HepG2 (cell line): Measurements from ENCODE around the gene RHEBL1. TPM values are rescaled to one million over a fixed set of nuclear protein-coding genes. Genes with fewer than 3 reads are reported as not detected.

Experiments used
- AKAP8 ChIP-seq: sonication (generic); formaldehyde crosslinking; IDR thresholded peaks from 2 replicates; pipeline ENCODE4 v1.5.1; 2020; ENCODE audit warnings: mild to moderate bottlenecking, missing genetic modification reagents
- ARID2 ChIP-seq: sonication (generic); formaldehyde crosslinking; IDR thresholded peaks from 2 replicates; pipeline ENCODE4 v1.8.1; 2022; ENCODE audit warnings: mild to moderate bottlenecking, missing genetic modification reagents, borderline replicate concordance
- ARID5B ChIP-seq: IDR thresholded peaks from 2 replicates; pipeline ENCODE4 v1.4.0; 2020; ENCODE audit warnings: mild to moderate bottlenecking, missing genetic modification reagents
- ATF7-NPFF ChIP-seq: sonication (generic); formaldehyde crosslinking; IDR thresholded peaks from 2 replicates; pipeline ENCODE4 v1.8.1; 2023; ENCODE audit warnings: mild to moderate bottlenecking, low read depth, missing genetic modification reagents, moderate library complexity
- DMTF1 ChIP-seq: sonication (generic); formaldehyde crosslinking; IDR thresholded peaks from 2 replicates; pipeline ENCODE4 v1.4.0; 2020; ENCODE audit warnings: mild to moderate bottlenecking, missing genetic modification reagents
- FOXK1 ChIP-seq: sonication (generic); formaldehyde crosslinking; IDR thresholded peaks from 2 replicates; pipeline ENCODE4 v1.4.0; 2020; ENCODE audit warnings: low read depth, missing genetic modification reagents, borderline replicate concordance
- GMEB1 ChIP-seq: sonication (generic); formaldehyde crosslinking; IDR thresholded peaks from 2 replicates; pipeline ENCODE4 v1.5.1; 2020; ENCODE audit warnings: missing genetic modification reagents, mild to moderate bottlenecking, borderline replicate concordance
- IKZF4 ChIP-seq: sonication (generic); formaldehyde crosslinking; IDR thresholded peaks from 2 replicates; pipeline ENCODE4 v1.5.1; 2020; ENCODE audit warnings: borderline replicate concordance, mild to moderate bottlenecking, low read depth, missing genetic modification reagents; ENCODE audit errors: not compliant biosample characterization
- ISX ChIP-seq: sonication (generic); formaldehyde crosslinking; conservative IDR thresholded peaks from 2 replicates; pipeline ENCODE4 v1.5.0; 2020; ENCODE audit warnings: missing genetic modification reagents
- SIX1 ChIP-seq: sonication (generic); formaldehyde crosslinking; IDR thresholded peaks from 2 replicates; pipeline ENCODE4 v1.4.0; 2020; ENCODE audit warnings: missing genetic modification reagents, borderline replicate concordance
- SKI ChIP-seq: fragments of 450-650 bp; IDR thresholded peaks from one replicate; pipeline ENCODE4 v1.6.1; 2018; ENCODE audit warnings: mild to moderate bottlenecking; ENCODE audit not compliant: partially characterized antibody
- SP4 ChIP-seq: sonication (generic); formaldehyde crosslinking; IDR thresholded peaks from 2 replicates; pipeline ENCODE4 v1.8.1; 2023; ENCODE audit warnings: mild to moderate bottlenecking, missing genetic modification reagents
- ZBTB10 ChIP-seq: sonication (generic); formaldehyde crosslinking; IDR thresholded peaks from 2 replicates; pipeline ENCODE4 v1.4.0; 2020; ENCODE audit warnings: missing genetic modification reagents, borderline replicate concordance
- ZMYM4 ChIP-seq: sonication (generic); formaldehyde crosslinking; IDR thresholded peaks from 2 replicates; pipeline ENCODE4 v1.8.1; 2023; ENCODE audit warnings: mild to moderate bottlenecking, missing genetic modification reagents
- ZNF143 ChIP-seq: sonication (generic); formaldehyde crosslinking; IDR thresholded peaks from 2 replicates; pipeline ENCODE4 v1.4.0; 2020; ENCODE audit warnings: missing genetic modification reagents
- ZNF160 ChIP-seq: sonication (generic); formaldehyde crosslinking; IDR thresholded peaks from 2 replicates; pipeline ENCODE4 v1.8.0; 2022; ENCODE audit warnings: mild to moderate bottlenecking, inconsistent platforms, missing genetic modification reagents
- ZNF580 ChIP-seq: IDR thresholded peaks from 2 replicates; pipeline ENCODE4 v1.6.1; 2016; ENCODE audit warnings: low read depth, borderline replicate concordance
- polyA plus RNA-seq, 8 experiments: library from polyadenylated mRNA; depleted of rRNA in 3 of 8; stranded (reverse) in 7 of 8; unstranded in 1 of 8; fragments of >200 nt; fragmentation: Illumina TruSeq in 4 of 8; extraction: Trizol in 4 of 8; gene quantifications; 2 replicates each; pipeline versions ENCODE4 v1.2.1 to v1.2.3, GENCODE V29; 2011 to 2016; ENCODE audit warnings: low read depth in 4 of 8, missing spikeins in 1 of 8, mixed read lengths in 1 of 8; ENCODE audit not compliant: insufficient read depth in 1 of 8
- total RNA-seq, 5 experiments: library from RNA; depleted of rRNA; stranded (reverse); fragments of >200 nt; fragmentation: Illumina TruSeq; extraction: Trizol; gene quantifications; 2 replicates each; pipeline ENCODE4 v1.2.3, GENCODE V29; 2016; ENCODE audit warnings: low read depth in 1 of 5

RHEBL1 gene
- total and polyA plus RNA-seq, 2 of the 13 experiments (the other 11 are each of a cell fraction or from before 2014, with no cell fraction given) = 1.4 to 2.5 TPM

- TF ChIP-seq ISX (CRISPR knock-in tag) (0 out of 2 replicates have a peak, but pooled peaks have one; percentile 47), GMEB1 (CRISPR knock-in tag) (peak; percentile 71; the same call in 1 of the 2 replicates), IKZF4 (no peak), ZMYM4 (CRISPR knock-in tag) (peak; percentile 87), SIX1 (peak; percentile 48; the same call in 1 of the 2 replicates), ZNF160 (CRISPR knock-in tag) (no peak), ARID2 (CRISPR knock-in tag) (no peak), ARID5B (no peak), SKI (no peak), ZBTB10 (CRISPR knock-in tag) (no peak), ZNF143 (CRISPR knock-in tag) (no peak), ZNF580 (CRISPR knock-in tag) (peak; percentile 88; the same call in 1 of the 2 replicates), FOXK1 (peak; percentile 36; the same call in 1 of the 2 replicates), ATF7-NPFF (CRISPR knock-in tag) (peak; percentile 26; the same call in 1 of the 2 replicates), AKAP8 (CRISPR knock-in tag) (0 out of 2 replicates have a peak, but pooled peaks have one; percentile 35), DMTF1 (CRISPR knock-in tag) (no peak), SP4 (0 out of 2 replicates have a peak, but pooled peaks have one; percentile 34)
These were observed 40.8 kb upstream of the RHEBL1 start, which contains the start of gene LMBR1L (continued) for GRCh38 chr12:49110464-49111155.
